Measurements from ENCODE around the gene PAX2. TPM values are rescaled to one million over a fixed set of nuclear protein-coding genes. Genes with fewer than 3 reads are reported as not detected.

Gene PAX2
- total RNA-seq, 1 experiment from 2014 or later, result not detected

DNA sequence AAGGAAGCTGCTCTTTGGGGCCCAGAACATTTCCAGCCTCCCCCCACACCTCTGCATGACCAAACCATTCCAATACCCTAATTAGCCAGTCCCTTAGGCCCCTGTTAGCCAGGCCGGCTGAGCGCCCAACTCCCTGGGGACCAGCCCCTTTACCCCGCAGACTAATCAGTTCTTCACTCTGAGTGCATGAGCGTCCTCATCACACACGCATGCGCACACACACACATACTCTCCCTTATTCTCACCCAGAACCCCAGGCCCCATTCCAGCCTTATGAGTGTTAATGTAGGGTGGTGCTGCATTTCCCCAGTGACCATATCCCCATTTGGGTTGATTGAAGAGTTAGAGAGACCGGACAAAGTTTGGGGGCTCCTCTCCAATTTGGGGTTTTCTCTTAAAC, 90.4 kb downstream of the PAX2 start:
- Histone ChIP-seq H2BK120ac (ENCODE audit: low read depth, low read length, poor library complexity, severe bottlenecking) (no peak overlapping the region), H3K23ac (ENCODE audit: insufficient read length, low read depth, low read length) (no peak overlapping the region), H4K8ac (replicated peaks; ENCODE audit: insufficient read length, low read depth, low read length) (no peak overlapping the region), H3K9me3 (ENCODE audit: control insufficient read depth, low read depth, low read length) (no peaks in the 10 kb centered on the region), H3K27me3 (ENCODE audit: insufficient read depth, low read length) (peaks cover 42% of the 10 kb centered on the region), H2BK5ac (ENCODE audit: insufficient read length, low read length) (no peak overlapping the region), H2BK15ac (ENCODE audit: low read depth, low read length) (no peak overlapping the region), H3K9ac (ENCODE audit: extremely low read depth, insufficient read length, low read length) (no peak overlapping the region), H3K27ac (ENCODE audit: insufficient read length, low read depth, low read length) (no peak overlapping the region), H3K79me2 (ENCODE audit: insufficient read depth, low read length) (no peaks in the 10 kb centered on the region), H3K18ac (ENCODE audit: insufficient read length, low read depth, low read length) (no peak overlapping the region), H3K23me2 (ENCODE audit: insufficient read length, low read depth, low read length, poor library complexity, severe bottlenecking) (peaks cover 3% of the 10 kb centered on the region), H4K91ac (ENCODE audit: insufficient read length, low read depth, low read length) (no peak overlapping the region), H3K4ac (ENCODE audit: low read depth, low read length) (no peak overlapping the region), H2AFZ (ENCODE audit: low read length) (no peak overlapping the region), H2AK5ac (ENCODE audit: insufficient read length, low read length) (no peak overlapping the region), H3K79me1 (ENCODE audit: insufficient read depth, low read depth, low read length, poor library complexity, severe bottlenecking) (no peaks in the 10 kb centered on the region), H2BK20ac (ENCODE audit: low read depth, low read length, poor library complexity, severe bottlenecking) (no peak overlapping the region), H3K56ac (ENCODE audit: insufficient read length, low read depth, low read length) (no peak overlapping the region), H3T11ph (ENCODE audit: low read length) (no peak overlapping the region), H4K5ac (ENCODE audit: insufficient read length, low read depth, low read length) (no peak overlapping the region), H2BK12ac (ENCODE audit: insufficient read length, low read depth, low read length) (no peak overlapping the region), H3K14ac (ENCODE audit: insufficient read depth, low read length) (no peak overlapping the region), H3K4me2 (ENCODE audit: insufficient read depth, insufficient read length, low read length) (no peak overlapping the region), H4K20me1 (ENCODE audit: control insufficient read depth, insufficient read depth, insufficient read length) (peaks cover 2% of the 10 kb centered on the region), H3K4me1 (ENCODE audit: insufficient read depth, low read length) (no peaks in the 10 kb centered on the region)
- TF ChIP-seq, protein P1, sequence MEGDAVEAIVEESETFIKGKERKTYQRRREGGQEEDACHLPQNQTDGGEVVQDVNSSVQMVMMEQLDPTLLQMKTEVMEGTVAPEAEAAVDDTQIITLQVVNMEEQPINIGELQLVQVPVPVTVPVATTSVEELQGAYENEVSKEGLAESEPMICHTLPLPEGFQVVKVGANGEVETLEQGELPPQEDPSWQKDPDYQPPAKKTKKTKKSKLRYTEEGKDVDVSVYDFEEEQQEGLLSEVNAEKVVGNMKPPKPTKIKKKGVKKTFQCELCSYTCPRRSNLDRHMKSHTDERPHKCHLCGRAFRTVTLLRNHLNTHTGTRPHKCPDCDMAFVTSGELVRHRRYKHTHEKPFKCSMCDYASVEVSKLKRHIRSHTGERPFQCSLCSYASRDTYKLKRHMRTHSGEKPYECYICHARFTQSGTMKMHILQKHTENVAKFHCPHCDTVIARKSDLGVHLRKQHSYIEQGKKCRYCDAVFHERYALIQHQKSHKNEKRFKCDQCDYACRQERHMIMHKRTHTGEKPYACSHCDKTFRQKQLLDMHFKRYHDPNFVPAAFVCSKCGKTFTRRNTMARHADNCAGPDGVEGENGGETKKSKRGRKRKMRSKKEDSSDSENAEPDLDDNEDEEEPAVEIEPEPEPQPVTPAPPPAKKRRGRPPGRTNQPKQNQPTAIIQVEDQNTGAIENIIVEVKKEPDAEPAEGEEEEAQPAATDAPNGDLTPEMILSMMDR (conservative IDR thresholded peaks at IDR 0.05), result no peak
- no peak for DNase-seq
- H3K4me1 Mint-ChIP-seq, result no peaks in the 10 kb centered on the region
- no peaks in the 10 kb centered on the region for H3K9me3 Mint-ChIP-seq
- H3K36me3 Mint-ChIP-seq (ENCODE audit: insufficient read depth in 1 of 3, low read depth in 3 of 3), result no peaks in the 10 kb centered on the region; a peak in 2 of 7 replicates
- no peak overlapping the region for H3K27ac Mint-ChIP-seq
- no CpG with 5 or more reads among the region's 7 CpGs for WGBS (ENCODE audit: extremely low coverage, insufficient read length, low lambda C conversion rate)
- H3K4me3 Mint-ChIP-seq, result no peak overlapping the region
- peaks cover 1% of the 10 kb centered on the region; the same call in 1 of the 2 replicates for H3K27me3 Mint-ChIP-seq (ENCODE audit: low read depth)
